HG02642 (cell line): Measurements from ENCODE around the gene GAB1.

Source experiments
- ATAC-seq: cut with Tn5 transposase; IDR thresholded peaks from one replicate; pipeline ENCODE4 v1.9.1; 2021; ENCODE audit warnings: mild to moderate bottlenecking; ENCODE audit not compliant: unreplicated experiment, poor library complexity

The GAB1 gene

GRCh38 chr4:143458966-143459365 is 122.3 kb downstream of the GAB1 start:
- no peak for ATAC-seq

GRCh38 chr4:143473334-143474126 is 136.9 kb downstream of the GAB1 start:
- peak; percentile 70 for ATAC-seq

GRCh38 chr4:143477487-143477886 is 140.8 kb downstream of the GAB1 start:
- no peak for ATAC-seq

- no peak for ATAC-seq
Measured at GRCh38 chr4:143481361-143481760, 144.7 kb downstream of the GAB1 start.

- ATAC-seq: peak; percentile 69
Measured at GRCh38 chr4:143482840-143483239, 146.2 kb downstream of the GAB1 start.

DNA sequence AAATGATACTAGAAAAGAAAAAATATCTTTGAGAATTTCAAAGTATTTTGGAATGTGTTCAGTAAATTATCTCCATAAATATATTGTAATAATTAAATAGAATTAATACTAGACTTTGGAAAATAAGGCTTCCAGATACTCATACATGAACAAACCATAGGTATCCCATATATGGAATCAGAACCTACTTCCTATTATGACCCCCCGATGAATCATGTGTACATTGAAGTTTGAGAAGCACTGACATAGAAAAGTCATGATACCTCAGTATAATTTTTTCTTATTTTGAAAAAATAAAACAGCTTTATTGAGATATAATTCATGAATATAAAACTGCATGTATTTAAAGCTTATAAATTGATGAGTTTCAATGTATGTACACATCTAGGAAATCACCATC is 149.6 kb downstream of the GAB1 start:
- no peak for ATAC-seq

GRCh38 chr4:143488687-143489086 is 152.0 kb downstream of the GAB1 start:
- ATAC-seq: no peak

DNA sequence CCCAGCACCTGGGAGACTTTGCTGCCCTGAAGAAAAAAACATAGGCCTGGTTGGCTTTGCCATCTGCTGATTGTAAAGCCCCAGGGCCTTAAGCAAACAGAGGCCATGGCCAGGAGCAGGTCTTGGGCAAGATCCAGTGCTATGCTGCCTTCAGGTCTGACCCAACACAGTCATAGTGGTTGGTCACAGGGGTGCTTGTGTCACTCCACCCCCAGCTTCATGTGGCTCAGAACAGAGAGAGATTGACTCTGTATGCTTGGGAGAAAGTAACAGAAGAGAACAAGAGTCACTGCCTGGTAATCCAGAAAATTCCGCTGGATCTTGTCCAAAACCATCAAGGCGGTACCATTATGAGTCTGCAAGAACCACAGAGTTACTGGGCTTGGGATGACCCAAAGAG is 152.4 kb downstream of the GAB1 start:
- ATAC-seq: no peak

- no peak for ATAC-seq
Measured at GRCh38 chr4:143498021-143498420, 161.3 kb downstream of the GAB1 start.

GRCh38 chr4:143502231-143502630 is 165.6 kb downstream of the GAB1 start:
- ATAC-seq: no peak

DNA sequence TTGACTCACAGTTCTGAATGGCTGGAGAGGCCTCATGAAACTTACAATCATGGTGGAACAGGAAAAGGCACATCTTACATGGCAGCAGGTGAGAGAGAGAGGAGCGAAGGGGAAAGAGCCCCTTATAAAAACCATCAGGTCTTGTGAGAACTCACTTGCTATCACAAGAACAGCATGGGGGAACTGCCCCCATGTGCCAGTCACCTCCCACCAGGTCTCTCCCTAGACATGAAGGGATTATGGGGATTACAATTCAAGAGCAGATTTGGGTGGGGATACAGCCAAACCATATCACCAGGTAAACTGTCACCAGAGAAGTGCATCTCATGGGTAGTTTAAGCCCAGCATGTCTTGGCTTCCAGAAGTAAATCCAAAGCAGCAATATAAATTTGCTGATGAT is 169.4 kb downstream of the GAB1 start:
- no peak for ATAC-seq

DNA sequence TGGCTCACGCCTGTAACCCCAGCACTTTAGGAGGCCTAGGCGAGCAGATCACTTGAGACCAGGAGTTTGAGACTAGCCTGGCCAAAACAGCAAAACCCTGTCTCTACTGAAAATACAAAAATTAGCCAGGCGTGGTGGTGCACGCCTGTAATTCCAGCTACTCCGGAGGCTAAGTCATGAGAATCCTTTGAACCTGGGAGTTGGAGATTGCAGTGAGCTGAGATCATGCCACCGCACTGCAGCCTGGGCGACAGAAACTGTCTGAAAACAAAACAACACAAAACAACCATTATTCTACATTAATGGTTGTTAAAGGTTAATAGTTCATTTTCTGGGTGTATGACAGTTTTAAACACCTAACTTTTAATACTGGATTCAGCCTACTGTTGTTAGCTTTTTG is 175.2 kb downstream of the GAB1 start:
- ATAC-seq: no peak

DNA sequence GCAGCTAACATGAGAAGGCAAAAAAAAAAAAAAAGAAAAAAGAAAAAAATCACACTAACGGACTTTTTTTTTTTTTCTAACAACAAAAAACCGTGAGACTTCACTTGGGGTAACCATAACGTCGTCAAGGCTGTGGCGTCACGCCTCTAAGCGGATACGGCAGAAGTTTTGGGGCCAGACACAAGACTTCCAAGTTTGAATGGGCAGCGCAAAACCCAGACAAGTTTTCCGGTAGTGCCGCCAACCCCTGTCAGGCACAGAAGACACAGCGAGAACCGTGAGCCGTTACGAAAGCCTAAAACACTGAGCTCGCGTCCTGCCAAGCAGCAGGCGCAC is 176.3 kb downstream of the GAB1 start:
- ATAC-seq: peak; percentile 39

- ATAC-seq: peak; percentile 90
Measured at GRCh38 chr4:143513314-143514168, 176.9 kb downstream of the GAB1 start, which contains the start of gene SMARCA5. SMARCA5 (plus strand) TSS chr4:143513702; CDS start chr4:143513925, 223 bp downstream.

GRCh38 chr4:143514169-143514495 is 177.5 kb downstream of the GAB1 start:
- no peak for ATAC-seq

GRCh38 chr4:143514497-143514896 is 177.8 kb downstream of the GAB1 start:
- no peak for ATAC-seq

- ATAC-seq: no peak
Measured at GRCh38 chr4:143514901-143515300, 178.2 kb downstream of the GAB1 start.

DNA sequence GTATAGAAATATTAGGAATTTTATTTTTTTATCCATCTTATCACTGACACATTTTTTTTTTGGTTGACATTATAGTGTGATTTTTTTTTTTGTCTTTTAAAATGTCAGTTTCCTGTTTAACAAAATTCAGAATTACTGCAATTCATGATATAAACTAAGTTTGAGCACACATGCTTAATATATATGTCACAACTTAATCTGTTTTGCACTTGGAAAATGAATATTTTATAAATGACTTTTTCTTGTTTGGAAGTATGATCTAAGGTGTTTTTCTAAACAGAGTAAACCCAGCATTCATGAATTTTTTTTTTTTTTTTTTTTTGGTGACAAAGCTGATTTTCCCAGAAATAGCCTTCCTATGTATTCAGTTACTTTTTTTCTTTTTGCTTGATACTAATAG is 179.2 kb downstream of the GAB1 start:
- no peak for ATAC-seq

GRCh38 chr4:143517764-143518163 is 181.1 kb downstream of the GAB1 start:
- ATAC-seq: no peak
